C4-2B (cell line): ENCODE results near the gene CC2D1B.

Source experiments
- CTCF ChIP-seq: fragments of 450-650 bp; conservative IDR thresholded peaks from 2 replicates; pipeline ENCODE4 v1.5.1; 2017; ENCODE audit warnings: mild to moderate bottlenecking
- ZFX ChIP-seq: fragments of 450-650 bp; IDR thresholded peaks from 2 replicates; pipeline ENCODE4 v1.6.1; 2017

GRCh38 chr1:52414942-52415341, 48.9 kb upstream of the CC2D1B start:
- no peak for TF ChIP-seq CTCF
- TF ChIP-seq ZFX: no peak
